GM21381 (cell line): ENCODE measurements around the gene PITPNM1.
"Not testable (repeated sequence)": the region's sequence is repeated elsewhere in the genome, so short reads cannot be mapped to it uniquely, and the experiment has no call there.

Experiments used
- ATAC-seq: cut with Tn5 transposase; IDR thresholded peaks from one replicate; pipeline ENCODE4 v1.9.1; 2021; ENCODE audit warnings: mild to moderate bottlenecking, moderate library complexity; ENCODE audit not compliant: unreplicated experiment

PITPNM1 gene

DNA sequence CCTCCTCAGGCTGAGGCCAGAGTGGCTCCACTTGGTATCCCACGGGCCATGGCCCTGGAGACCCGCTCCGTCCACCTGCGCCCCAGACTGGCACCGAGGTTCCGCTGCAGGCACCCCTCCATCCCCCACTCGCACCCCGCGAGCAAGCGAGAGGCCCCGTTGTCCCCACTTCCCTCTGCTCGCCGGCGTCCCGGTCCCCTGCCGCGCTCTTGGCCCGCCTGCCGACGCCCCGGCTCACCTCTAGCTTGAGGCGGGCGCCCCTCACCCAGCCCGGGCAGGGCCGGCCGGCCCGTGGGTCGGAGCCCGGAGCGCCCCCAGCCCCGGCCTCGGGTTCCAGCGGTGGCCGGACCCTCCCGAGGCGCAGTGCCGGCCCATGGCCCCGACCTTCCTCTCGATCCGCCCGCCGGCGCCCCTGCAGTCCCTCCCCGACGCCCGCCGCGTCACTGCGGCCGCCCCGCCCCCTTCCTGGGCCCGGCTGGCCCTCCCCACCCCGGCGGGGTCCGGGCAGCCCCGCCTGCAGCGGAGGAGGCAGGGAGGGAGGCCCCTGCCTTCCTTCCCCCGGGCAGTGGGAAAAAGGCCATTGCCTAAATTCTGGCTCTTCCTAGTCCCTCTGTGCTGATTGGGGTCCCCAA lies at the start of gene PITPNM1:
Gene PITPNM1 (minus strand): TSS at position 414 of the 632 bp plus-strand sequence. CDS start 1,183 bp downstream, outside the sequence.
- no peak for ATAC-seq

DNA sequence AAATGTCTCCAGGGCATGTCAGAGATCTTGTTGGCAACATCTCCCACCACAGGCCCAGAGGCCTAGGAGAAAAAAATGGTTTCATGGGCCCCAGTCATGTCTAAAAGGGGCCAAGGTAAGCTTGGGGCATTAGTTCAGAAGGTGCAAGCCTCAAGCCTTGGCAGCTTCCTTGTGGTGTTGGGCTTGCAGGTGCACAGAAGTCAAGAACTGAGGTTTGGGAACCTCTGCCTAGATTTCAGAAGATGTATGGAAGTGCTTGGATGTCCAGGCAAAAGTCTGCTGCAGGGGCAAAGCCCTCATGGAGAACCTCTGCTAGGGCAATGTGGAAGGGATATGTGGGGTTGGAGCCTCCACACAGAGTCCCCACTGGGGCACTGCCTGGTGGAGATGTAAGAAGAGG lies 46.5 kb upstream of the PITPNM1 start:
- ATAC-seq = not testable (repeated sequence)

DNA sequence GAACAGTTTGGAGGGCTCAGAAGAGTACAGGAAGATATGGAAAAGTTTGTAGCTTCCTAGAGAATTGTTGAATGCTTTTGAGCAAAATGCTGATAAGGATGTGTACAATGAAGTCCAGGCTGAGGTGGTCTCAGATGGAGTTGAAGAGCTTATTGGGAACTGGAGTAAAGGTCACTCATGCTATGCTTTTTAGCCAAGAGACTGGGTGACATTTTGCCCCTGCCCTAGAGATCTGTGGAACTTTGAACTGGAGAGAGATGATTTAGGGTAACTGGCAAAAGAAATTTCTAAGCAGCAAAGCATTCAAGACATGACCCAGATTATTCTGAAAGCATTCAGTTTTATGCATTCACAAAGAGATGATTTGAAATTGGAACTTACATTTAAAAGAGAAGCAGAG lies 46.0 kb upstream of the PITPNM1 start:
- no peak for ATAC-seq

GRCh38 chr11:67548555-67549110 lies 43.5 kb upstream of the PITPNM1 start:
- no peak for ATAC-seq

DNA sequence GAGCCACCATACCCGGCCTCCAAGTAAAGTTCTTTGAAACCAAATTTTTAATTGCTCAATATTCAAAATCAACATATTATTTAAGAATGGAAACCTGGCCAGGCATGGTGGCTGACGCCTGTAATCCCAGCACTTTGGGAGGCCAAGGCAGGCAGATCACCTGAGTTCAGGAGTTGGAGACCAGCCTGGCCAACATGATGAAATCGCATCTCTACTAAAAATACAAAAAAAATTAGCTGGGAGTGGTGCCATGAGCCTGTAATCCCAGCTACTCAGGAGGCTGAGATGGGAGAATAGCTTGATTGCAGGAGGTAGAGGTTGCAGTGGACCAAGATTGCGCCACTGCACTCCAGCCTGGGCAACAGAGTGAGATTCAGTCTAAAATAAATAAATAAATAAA lies 42.9 kb upstream of the PITPNM1 start:
- ATAC-seq = not testable (repeated sequence)

- ATAC-seq = no peak
Measured at GRCh38 chr11:67545280-67545679, 40.1 kb upstream of the PITPNM1 start.

DNA sequence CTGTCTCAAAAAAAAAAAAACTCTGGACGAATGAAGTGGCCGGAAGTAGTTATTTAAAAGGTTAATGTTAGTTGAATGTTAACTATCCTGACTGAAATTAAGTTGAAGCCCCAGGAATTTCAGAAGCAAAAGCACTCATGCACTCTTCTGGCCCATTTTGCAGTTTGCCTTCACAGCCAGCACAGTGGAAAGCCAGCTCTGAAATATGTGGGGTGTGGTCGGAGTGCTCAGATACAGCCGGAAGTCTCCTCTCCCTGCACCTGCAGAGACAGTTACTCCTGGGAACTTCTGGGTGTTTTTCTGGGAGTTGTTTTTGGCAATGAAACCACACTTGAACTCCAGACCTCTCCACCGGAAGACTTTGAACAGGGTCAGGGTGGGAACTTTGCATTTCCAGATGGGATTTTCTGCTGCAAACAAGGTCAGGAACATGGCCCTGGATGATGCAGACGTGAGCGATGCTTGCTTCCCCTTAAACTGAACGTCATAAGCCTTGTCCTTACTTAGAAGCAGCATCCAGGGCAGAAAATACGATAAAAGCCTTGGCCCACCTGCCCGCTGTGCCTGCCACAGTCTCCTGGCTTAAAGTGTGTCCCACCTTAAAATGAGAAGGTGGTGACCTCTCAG lies 39.6 kb upstream of the PITPNM1 start:
- no peak for ATAC-seq

DNA sequence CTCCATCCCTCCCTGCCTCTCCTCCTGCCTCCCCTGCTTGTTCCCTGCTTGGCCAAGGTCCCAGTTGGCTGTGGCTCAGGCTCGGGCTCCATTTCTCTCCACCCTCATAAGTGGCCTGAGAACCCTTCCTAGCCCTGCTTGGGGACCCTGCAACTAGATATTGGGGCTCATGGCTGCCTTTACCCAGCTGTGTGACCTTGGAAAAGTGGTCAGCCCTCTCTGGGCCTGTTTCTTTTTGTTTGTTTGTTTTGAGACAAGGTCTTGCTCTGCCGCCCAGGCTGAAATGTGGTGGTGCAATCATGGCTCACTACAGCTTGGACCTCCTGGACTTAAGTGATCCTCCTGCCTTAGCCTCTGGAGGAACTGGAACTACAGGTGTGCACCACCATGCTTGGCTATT lies 38.4 kb upstream of the PITPNM1 start:
- ATAC-seq = no peak

GRCh38 chr11:67542971-67543370 lies 37.8 kb upstream of the PITPNM1 start:
- ATAC-seq = no peak

GRCh38 chr11:67542169-67542568 lies 37.0 kb upstream of the PITPNM1 start:
- ATAC-seq = no peak

DNA sequence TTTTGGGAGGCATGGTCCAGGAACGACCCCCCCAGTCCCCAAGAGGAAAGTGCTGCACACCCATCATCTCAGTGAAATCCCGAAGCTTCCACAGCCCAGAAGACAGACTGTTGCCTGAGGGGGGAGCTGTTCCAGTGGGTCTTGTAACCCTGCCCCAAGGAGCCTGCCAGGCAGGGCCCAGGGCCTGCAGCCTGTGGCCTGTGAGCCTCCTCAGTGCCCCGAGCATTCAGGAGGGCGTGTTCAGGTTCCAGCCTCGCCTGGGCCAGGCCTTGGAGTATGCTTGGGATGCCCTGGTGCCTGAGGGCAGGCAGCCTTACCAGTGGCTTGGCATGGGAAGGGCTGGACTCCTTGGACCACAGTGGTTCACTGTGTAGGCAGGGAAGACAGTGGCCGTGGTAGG lies 36.0 kb upstream of the PITPNM1 start:
- ATAC-seq = no peak

DNA sequence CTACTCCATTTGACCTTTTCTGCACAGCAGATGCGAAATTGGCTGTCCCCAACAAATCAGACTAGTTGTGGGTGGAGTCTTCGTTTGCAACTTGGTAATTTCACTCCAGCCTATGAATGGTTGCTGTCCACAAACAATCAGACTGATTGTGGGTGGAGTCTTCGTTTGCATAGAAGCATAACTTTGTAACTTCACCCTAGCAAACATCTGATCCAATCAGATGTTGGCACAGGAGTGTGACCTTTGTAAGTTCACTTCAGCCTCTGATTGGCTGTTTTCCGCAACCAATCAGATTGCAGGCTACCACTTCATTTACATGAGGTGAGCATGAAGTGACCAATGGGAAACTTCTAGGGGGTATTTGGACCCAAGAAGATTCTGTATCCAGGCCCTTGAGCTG lies 34.4 kb upstream of the PITPNM1 start:
- ATAC-seq = no peak

DNA sequence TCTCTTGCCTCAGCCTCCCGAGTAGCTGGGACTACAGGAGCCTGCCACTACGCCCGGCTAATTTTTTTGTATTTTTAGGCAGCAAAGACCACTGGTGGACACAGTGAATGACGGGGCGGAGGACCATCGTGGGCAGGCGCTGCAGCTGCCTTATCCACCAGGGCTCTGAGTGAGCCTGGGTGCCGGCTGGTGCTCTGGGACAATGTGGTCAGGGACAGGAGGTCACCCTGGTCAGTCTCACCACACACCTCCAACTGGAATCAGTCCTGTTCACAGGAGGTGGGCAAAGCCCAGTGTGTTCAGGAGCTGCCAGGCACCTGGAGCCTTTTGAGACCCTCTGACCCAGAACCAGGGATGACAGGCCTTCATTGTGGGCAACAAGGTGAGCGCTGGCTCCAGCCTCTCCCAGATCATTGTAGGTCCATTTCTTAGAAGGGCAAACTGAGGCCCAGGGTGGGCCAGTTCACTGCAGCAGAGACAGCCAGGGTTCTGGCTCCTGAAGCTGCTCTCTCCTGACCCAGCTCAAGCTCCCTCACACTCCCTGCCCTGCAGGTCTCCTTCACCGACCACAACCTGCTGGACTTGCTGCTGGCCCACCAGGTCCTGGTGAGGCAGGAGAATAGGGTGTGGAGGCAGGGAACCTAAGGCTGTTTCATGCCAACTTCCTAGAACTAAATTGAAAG lies 33.8 kb upstream of the PITPNM1 start:
- ATAC-seq = no peak

- no peak for ATAC-seq
Measured at GRCh38 chr11:67538306-67538705, 33.1 kb upstream of the PITPNM1 start.

- ATAC-seq = no peak
Measured at GRCh38 chr11:67535561-67535960, 30.4 kb upstream of the PITPNM1 start.

DNA sequence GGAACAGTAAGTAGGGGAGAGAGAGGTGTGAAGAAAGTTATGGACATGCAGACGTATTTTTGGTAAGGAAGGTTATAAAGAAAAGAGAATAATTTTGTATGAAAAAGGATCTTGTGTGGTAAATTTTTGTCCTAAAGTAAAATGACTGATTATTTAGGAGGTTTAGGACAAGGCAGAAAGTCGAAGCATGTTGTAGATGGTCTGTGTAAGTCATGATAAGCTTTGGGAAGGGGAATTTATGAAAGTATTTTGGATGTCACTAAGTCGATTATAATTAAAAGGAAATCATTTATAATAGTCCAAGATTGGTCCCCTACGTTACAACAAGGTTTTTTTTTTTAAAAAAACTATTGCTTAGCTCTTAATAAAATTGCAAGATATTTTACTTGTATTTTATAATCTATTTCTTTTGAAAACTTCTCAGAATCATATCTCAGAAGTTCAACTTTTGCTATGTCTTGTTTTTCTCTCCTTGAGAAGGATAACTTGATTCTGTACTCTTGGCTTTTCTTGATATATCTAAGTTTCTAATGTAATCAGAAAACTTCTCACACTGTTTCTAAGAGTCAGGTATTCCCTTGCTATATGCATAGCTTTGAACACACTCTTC lies 29.0 kb upstream of the PITPNM1 start:
- ATAC-seq = no peak

- no peak for ATAC-seq
Measured at GRCh38 chr11:67532889-67533288, 27.7 kb upstream of the PITPNM1 start.

GRCh38 chr11:67530282-67530592 lies 25.1 kb upstream of the PITPNM1 start:
- ATAC-seq = no peak

- no peak for ATAC-seq
Measured at GRCh38 chr11:67528376-67528775, 23.2 kb upstream of the PITPNM1 start.

- no peak for ATAC-seq
Measured at GRCh38 chr11:67525275-67525976, 20.3 kb upstream of the PITPNM1 start.

- no peak for ATAC-seq
Measured at GRCh38 chr11:67524480-67524808, 19.3 kb upstream of the PITPNM1 start.
